ENCODE measurements around the gene SAMD4B.

SAMD4B gene

GRCh38 chr19:39419003-39419402, 76.8 kb downstream of the SAMD4B start:
- DNase-seq (ENCODE audit: low read depth): no peak
- no peak overlapping the region for H3K4me3 ChIP-seq (ENCODE audit: low read depth, low read length)
- no peak for TF ChIP-seq CTCF (IDR thresholded peaks at IDR 0.05; ENCODE audit: low read depth, low read length, missing control alignments)

- DNase-seq (ENCODE audit: low read depth): no peak
- no peak for TF ChIP-seq CTCF (IDR thresholded peaks at IDR 0.05; ENCODE audit: low read depth, low read length, missing control alignments)
- no peak overlapping the region for H3K4me3 ChIP-seq (ENCODE audit: low read depth, low read length)
Measured at GRCh38 chr19:39420769-39421168, 78.5 kb downstream of the SAMD4B start.

- H3K4me3 ChIP-seq (ENCODE audit: low read depth, low read length): no peak overlapping the region
- no peak for TF ChIP-seq CTCF (IDR thresholded peaks at IDR 0.05; ENCODE audit: low read depth, low read length, missing control alignments)
Measured at GRCh38 chr19:39422020-39422419, 79.8 kb downstream of the SAMD4B start.

GRCh38 chr19:39423258-39424086, 81.3 kb downstream of the SAMD4B start:
- H3K4me3 ChIP-seq (ENCODE audit: low read depth, low read length): no peak overlapping the region
- DNase-seq (ENCODE audit: low read depth): no peak
- no peak for TF ChIP-seq CTCF (IDR thresholded peaks at IDR 0.05; ENCODE audit: low read depth, low read length, missing control alignments)

More at GRCh38 chr19:39422020-39422419, 79.8 kb downstream of the SAMD4B start:
- no peak for DNase-seq (ENCODE audit: low read depth)

- TF ChIP-seq CTCF (IDR thresholded peaks at IDR 0.05; ENCODE audit: low read depth, low read length, missing control alignments): no peak
- no peak for DNase-seq (ENCODE audit: low read depth)
- no peak overlapping the region for H3K4me3 ChIP-seq (ENCODE audit: low read depth, low read length)
Measured at GRCh38 chr19:39424934-39425333, 82.7 kb downstream of the SAMD4B start.

- DNase-seq (ENCODE audit: low read depth): no peak
- TF ChIP-seq CTCF (IDR thresholded peaks at IDR 0.05; ENCODE audit: low read depth, low read length, missing control alignments): no peak
Measured at GRCh38 chr19:39425744-39426143, 83.5 kb downstream of the SAMD4B start.

GRCh38 chr19:39426170-39426569, 83.9 kb downstream of the SAMD4B start:
- H3K4me3 ChIP-seq (ENCODE audit: low read depth, low read length): no peak overlapping the region
- no peak for DNase-seq (ENCODE audit: low read depth)
- TF ChIP-seq CTCF (IDR thresholded peaks at IDR 0.05; ENCODE audit: low read depth, low read length, missing control alignments): no peak

More at GRCh38 chr19:39425744-39426143, 83.5 kb downstream of the SAMD4B start:
- no peak overlapping the region for H3K4me3 ChIP-seq (ENCODE audit: low read depth, low read length)

Data from GM12864 (cell line).